Skeletal muscle tissue (tissue), 4 donors: Measurements from ENCODE around the gene BDNF. TPM values are rescaled to one million over a fixed set of nuclear protein-coding genes. Genes with fewer than 3 reads are reported as not detected.
"Not testable (repeated sequence)": the region's sequence is repeated elsewhere in the genome, so short reads cannot be mapped to it uniquely, and the experiment has no call there.

Experiments
- H3K27ac ChIP-seq: one replicate; pipeline ENCODE4 v1.7.0; 2013; ENCODE audit warnings: mild to moderate bottlenecking, low read depth, low read length, inconsistent platforms
- H3K27me3 ChIP-seq, 3 donors: one replicate each; pipeline ENCODE4 v1.7.0; 2013; ENCODE audit warnings: low read length in 3 of 3; ENCODE audit not compliant: control insufficient read depth in 3 of 3, insufficient read depth in 3 of 3
- H3K36me3 ChIP-seq, 3 donors: one replicate each; pipeline ENCODE4 v1.7.0; 2013; ENCODE audit warnings: low read length in 3 of 3; ENCODE audit not compliant: control insufficient read depth in 3 of 3, insufficient read depth in 3 of 3
- H3K4me1 ChIP-seq, 3 donors: one replicate each; pipeline ENCODE4 v1.7.0; 2013; ENCODE audit warnings: low read length in 3 of 3, mild to moderate bottlenecking in 3 of 3; ENCODE audit not compliant: control insufficient read depth in 3 of 3, insufficient read depth in 3 of 3
- H3K4me3 ChIP-seq, 3 donors: one replicate each; pipeline ENCODE4 v1.7.0; 2013; ENCODE audit warnings: low read length in 3 of 3
- H3K9ac ChIP-seq, 3 donors: one replicate each; pipeline ENCODE4 v1.7.0; 2013; ENCODE audit warnings: low read length in 3 of 3, mild to moderate bottlenecking in 3 of 3, moderate library complexity in 2 of 3, low read depth in 1 of 3
- H3K9me3 ChIP-seq, 3 donors: one replicate each; pipeline ENCODE4 v1.7.0; 2013; ENCODE audit warnings: low read length in 3 of 3; ENCODE audit not compliant: control insufficient read depth in 3 of 3
- total RNA-seq: library from RNA; depleted of rRNA; stranded (reverse); fragments of >200 nt; gene quantifications from one replicate; pipeline ENCODE4 v1.2.3, GENCODE V29; 2014
- donor health status: Osteomylitis.

Gene BDNF
- total RNA-seq, 1 donor from 2014 or later = 1.0 TPM

GRCh38 chr11:27629023-27629422 lies 71.2 kb downstream of the BDNF start:
- H3K9ac ChIP-seq, H3K4me3 ChIP-seq, H3K36me3 ChIP-seq, H3K27me3 ChIP-seq, H3K9me3 ChIP-seq, H3K4me1 ChIP-seq, H3K27ac ChIP-seq: not testable (repeated sequence)

GRCh38 chr11:27627979-27628378 lies 72.3 kb downstream of the BDNF start:
- Histone ChIP-seq H3K36me3 (no peaks in the 10 kb centered on the region), H3K27ac (no peak overlapping the region)

GRCh38 chr11:27626938-27627586 lies 73.2 kb downstream of the BDNF start:
- Histone ChIP-seq H3K36me3 (no peaks in the 10 kb centered on the region), H3K9me3 (no peaks in the 10 kb centered on the region), H3K27ac (no peak overlapping the region), H3K9ac (no peak overlapping the region), H3K4me3 (no peak overlapping the region), H3K27me3 (no peaks in the 10 kb centered on the region), H3K4me1 (no peaks in the 10 kb centered on the region)

More at GRCh38 chr11:27627979-27628378, 72.3 kb downstream of the BDNF start:
- no peaks in the 10 kb centered on the region for H3K9me3 ChIP-seq
- H3K4me1 ChIP-seq = no peaks in the 10 kb centered on the region
- H3K27me3 ChIP-seq = no peaks in the 10 kb centered on the region
- no peak overlapping the region for H3K4me3 ChIP-seq
- no peak overlapping the region for H3K9ac ChIP-seq

- no peak overlapping the region for H3K9ac ChIP-seq
- no peak overlapping the region for H3K4me3 ChIP-seq
- peaks cover 0 to 1% (median 0%) of the 10 kb centered on the region in 3 donors for H3K4me1 ChIP-seq
- no peak overlapping the region for H3K27ac ChIP-seq
- no peaks in the 10 kb centered on the region for H3K27me3 ChIP-seq
- no peaks in the 10 kb centered on the region for H3K36me3 ChIP-seq
- no peaks in the 10 kb centered on the region for H3K9me3 ChIP-seq
These were observed 73.9 kb downstream of the BDNF start for GRCh38 chr11:27626269-27626937.

GRCh38 chr11:27625347-27625912 lies 74.8 kb downstream of the BDNF start:
- Histone ChIP-seq H3K9me3 (no peaks in the 10 kb centered on the region), H3K4me1 (peaks cover 0 to 2% (median 0%) of the 10 kb centered on the region in 3 donors), H3K9ac (no peak overlapping the region), H3K27me3 (no peaks in the 10 kb centered on the region), H3K27ac (no peak overlapping the region), H3K4me3 (no peak overlapping the region), H3K36me3 (no peaks in the 10 kb centered on the region)

GRCh38 chr11:27623945-27624523 lies 76.2 kb downstream of the BDNF start:
- Histone ChIP-seq H3K27me3 (no peaks in the 10 kb centered on the region), H3K36me3 (no peaks in the 10 kb centered on the region), H3K27ac (no peak overlapping the region), H3K9ac (no peak overlapping the region), H3K4me1 (peaks cover 0 to 2% (median 0%) of the 10 kb centered on the region in 3 donors), H3K9me3 (no peaks in the 10 kb centered on the region), H3K4me3 (no peak overlapping the region)

GRCh38 chr11:27622541-27623300 lies 77.5 kb downstream of the BDNF start:
- no peak overlapping the region for H3K4me3 ChIP-seq
- H3K9me3 ChIP-seq = no peaks in the 10 kb centered on the region
- H3K9ac ChIP-seq = no peak overlapping the region
- no peak overlapping the region for H3K27ac ChIP-seq
- no peaks in the 10 kb centered on the region for H3K36me3 ChIP-seq
- peaks cover 0 to 2% (median 0%) of the 10 kb centered on the region in 3 donors for H3K4me1 ChIP-seq
- H3K27me3 ChIP-seq = no peaks in the 10 kb centered on the region

GRCh38 chr11:27621405-27622161 lies 78.7 kb downstream of the BDNF start:
- no peak overlapping the region for H3K27ac ChIP-seq
- no peak overlapping the region for H3K4me3 ChIP-seq
- no peak overlapping the region for H3K9ac ChIP-seq
- H3K9me3 ChIP-seq = no peaks in the 10 kb centered on the region
- peaks cover 0 to 2% (median 0%) of the 10 kb centered on the region in 3 donors for H3K4me1 ChIP-seq
- H3K27me3 ChIP-seq = no peaks in the 10 kb centered on the region
- no peaks in the 10 kb centered on the region for H3K36me3 ChIP-seq

- Histone ChIP-seq H3K9ac (no peak overlapping the region), H3K4me3 (no peak overlapping the region), H3K9me3 (no peaks in the 10 kb centered on the region), H3K36me3 (no peaks in the 10 kb centered on the region), H3K4me1 (peaks cover 0 to 2% (median 0%) of the 10 kb centered on the region in 3 donors), H3K27me3 (no peaks in the 10 kb centered on the region), H3K27ac (no peak overlapping the region)
These were observed 80.4 kb downstream of the BDNF start for GRCh38 chr11:27619763-27620335.
